Globus pallidus (tissue), 1 donor: ENCODE data around the gene PRPF4.
"Not testable (repeated sequence)": the region's sequence is repeated elsewhere in the genome, so short reads cannot be mapped to it uniquely, and the experiment has no call there.

Source experiments
- DNase-seq: peaks from one replicate; pipeline ENCODE4 v3.0.0-alpha.2; 2015; ENCODE audit warnings: low spot score

Gene PRPF4

GRCh38 chr9:113267911-113268566, 7.4 kb upstream of the PRPF4 start:
- DNase-seq, result no peak

- no peak for DNase-seq
Measured at GRCh38 chr9:113269355-113269754, 6.1 kb upstream of the PRPF4 start.

- DNase-seq, result no peak
Measured at GRCh38 chr9:113269871-113270270, 5.6 kb upstream of the PRPF4 start.

GRCh38 chr9:113274474-113275156, 843 bp upstream of the PRPF4 start:
- DNase-seq, result peak; percentile 68

- DNase-seq, result no peak
Measured at GRCh38 chr9:113278840-113279239, 3.4 kb downstream of the PRPF4 start.

- DNase-seq, result no peak
Measured at GRCh38 chr9:113281356-113281755, 5.9 kb downstream of the PRPF4 start.

GRCh38 chr9:113289091-113289490, 13.6 kb downstream of the PRPF4 start:
- DNase-seq, result no peak

- DNase-seq, result no peak
Measured at GRCh38 chr9:113290052-113290607, 14.7 kb downstream of the PRPF4 start.

GRCh38 chr9:113293285-113293878, 17.9 kb downstream of the PRPF4 start:
- no peak for DNase-seq

GRCh38 chr9:113296247-113296646, 20.8 kb downstream of the PRPF4 start:
- DNase-seq, result not testable (repeated sequence)

GRCh38 chr9:113296796-113297558, 21.5 kb downstream of the PRPF4 start:
- no peak for DNase-seq

- DNase-seq, result no peak
Measured at GRCh38 chr9:113298311-113298710, 22.9 kb downstream of the PRPF4 start.

GRCh38 chr9:113298924-113299770, 23.7 kb downstream of the PRPF4 start:
- no peak for DNase-seq

GRCh38 chr9:113299800-113300292, 24.4 kb downstream of the PRPF4 start:
- DNase-seq, result peak; percentile 13

- no peak for DNase-seq
Measured at GRCh38 chr9:113301548-113301947, 26.1 kb downstream of the PRPF4 start.

GRCh38 chr9:113302792-113303418, 27.4 kb downstream of the PRPF4 start, which contains the start of gene RNF183:
Gene RNF183 (minus strand): TSS chr9:113303376. CDS start chr9:113298184, 5,192 bp downstream.
- no peak for DNase-seq

GRCh38 chr9:113306566-113306965, 31.1 kb downstream of the PRPF4 start:
- DNase-seq, result no peak

GRCh38 chr9:113307396-113307975, 32.0 kb downstream of the PRPF4 start:
- DNase-seq, result no peak

GRCh38 chr9:113309204-113309813, 33.9 kb downstream of the PRPF4 start:
- peak; percentile 47 for DNase-seq

- DNase-seq, result no peak
Measured at GRCh38 chr9:113310538-113310937, 35.1 kb downstream of the PRPF4 start.
